ENCODE data around the gene NFE2L3.

- TF ChIP-seq POLR2A (IDR thresholded peaks at IDR 0.05) (no peak), CTCF (IDR thresholded peaks at IDR 0.05) (no peak)
Measured at GRCh38 chr7:26212921-26213718, 61.1 kb downstream of the NFE2L3 start.
